OCI-LY1 (cell line): ENCODE results near the gene GNPTG.

Source experiments
- CTCF ChIP-seq: fragments of 200-600 bp; sonication (generic), shearing (Covaris generic); IDR thresholded peaks from 2 replicates; pipeline ENCODE4 v1.5.1; 2017; ENCODE audit warnings: mild to moderate bottlenecking, antibody characterized with exemption, low read length, moderate library complexity, mixed read lengths
- EZH2 ChIP-seq: fragments of 200-600 bp; sonication (generic), shearing (Covaris generic); IDR thresholded peaks from 2 replicates; pipeline ENCODE4 v1.8.0; 2017; ENCODE audit warnings: borderline replicate concordance, mixed run types, mild to moderate bottlenecking, antibody characterized with exemption, low read length, moderate library complexity, mixed read lengths

- TF ChIP-seq CTCF (no peak), EZH2 (no peak)
Observed at GRCh38 chr16:1314399-1315068, 37.2 kb upstream of the GNPTG start.
